Measurements from ENCODE around the gene ERC2.

GRCh38 chr3:56081246-56081645 is 387.0 kb downstream of the ERC2 start:
- no peak for TF ChIP-seq EP300 (IDR thresholded peaks at IDR 0.05)
- no peak for TF ChIP-seq CTCF (IDR thresholded peaks at IDR 0.05)
- TF ChIP-seq POLR2A (IDR thresholded peaks at IDR 0.05) = no peak

Data from ovary (tissue), 3 donors.